ENCODE results near the gene SP140. TPM values are rescaled to one million over a fixed set of nuclear protein-coding genes. Genes with fewer than 3 reads are reported as not detected.

The SP140 gene
- total RNA-seq, 1 donor from 2014 or later = 0.69 TPM

- H3K36me3 Mint-ChIP-seq (ENCODE audit: insufficient read depth) = peaks cover under 1% of the 10 kb centered on the region
- no peaks in the 10 kb centered on the region for H3K27me3 Mint-ChIP-seq
Observed at GRCh38 chr2:230184727-230185578, 40.6 kb upstream of the SP140 start.

DNA sequence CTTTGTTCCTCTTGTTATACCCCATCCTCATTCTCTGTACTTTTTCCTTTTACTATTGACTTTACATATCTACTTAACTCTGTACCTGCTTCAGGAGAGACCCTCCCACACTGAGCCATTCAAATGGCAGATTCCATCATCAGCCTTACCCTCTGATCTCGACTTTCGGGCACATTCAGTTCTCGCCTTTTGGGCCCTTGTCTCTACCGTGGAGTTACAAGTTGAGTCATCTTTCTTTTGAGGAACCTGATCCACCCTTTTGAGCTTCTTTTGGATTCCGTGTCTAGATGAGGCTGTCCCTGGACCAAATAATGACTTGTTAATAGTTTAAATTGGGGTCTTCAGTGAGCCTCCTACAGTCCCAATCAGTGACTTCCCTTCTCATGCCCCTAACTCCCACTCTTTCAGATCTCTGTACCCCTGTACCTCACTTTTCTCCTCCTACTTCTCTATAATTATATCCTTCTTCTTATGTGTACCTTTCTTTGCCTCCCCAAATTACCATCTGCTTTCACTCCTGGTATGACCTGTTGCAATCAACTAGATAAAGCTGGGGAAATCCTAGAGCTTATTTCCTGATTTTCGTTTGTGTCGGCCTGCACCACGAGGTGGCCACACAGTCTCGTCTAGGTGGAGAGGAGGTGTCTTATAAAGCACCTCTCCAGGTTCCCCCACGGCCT is 23.0 kb upstream of the SP140 start:
- Mint-ChIP-seq H3K36me3 (ENCODE audit: insufficient read depth) (peaks cover 12% of the 10 kb centered on the region), H3K27ac (no peak overlapping the region), H3K4me1 (ENCODE audit: low read depth) (no peaks in the 10 kb centered on the region), H3K4me3 (ENCODE audit: low read depth) (no peak overlapping the region), H3K27me3 (no peaks in the 10 kb centered on the region), H3K9me3 (ENCODE audit: low read depth) (peaks cover 7% of the 10 kb centered on the region)
- DNase-seq (ENCODE audit: low spot score, unreplicated experiment) = no peak
- TF ChIP-seq CTCF (IDR thresholded peaks at IDR 0.05; ENCODE audit: unreplicated experiment) = no peak

More at GRCh38 chr2:230184727-230185578, 40.6 kb upstream of the SP140 start:
- H3K4me3 Mint-ChIP-seq (ENCODE audit: low read depth) = no peak overlapping the region
- no peak for TF ChIP-seq CTCF (IDR thresholded peaks at IDR 0.05; ENCODE audit: unreplicated experiment)
- H3K9me3 Mint-ChIP-seq (ENCODE audit: low read depth) = peaks cover under 1% of the 10 kb centered on the region
- no peak overlapping the region for H3K27ac Mint-ChIP-seq
- no peak for DNase-seq (ENCODE audit: low spot score, unreplicated experiment)
- peaks cover 3% of the 10 kb centered on the region for H3K4me1 Mint-ChIP-seq (ENCODE audit: low read depth)

- Mint-ChIP-seq H3K4me1 (ENCODE audit: low read depth) (no peaks in the 10 kb centered on the region), H3K27me3 (no peaks in the 10 kb centered on the region), H3K4me3 (ENCODE audit: low read depth) (no peak overlapping the region), H3K27ac (no peak overlapping the region), H3K36me3 (ENCODE audit: insufficient read depth) (peaks cover 12% of the 10 kb centered on the region), H3K9me3 (ENCODE audit: low read depth) (peaks cover 7% of the 10 kb centered on the region)
- TF ChIP-seq CTCF (IDR thresholded peaks at IDR 0.05; ENCODE audit: unreplicated experiment) = no peak
- DNase-seq (ENCODE audit: low spot score, unreplicated experiment) = no peak
Observed at GRCh38 chr2:230203110-230203676, 22.3 kb upstream of the SP140 start.

GRCh38 chr2:230205034-230205433 is 20.5 kb upstream of the SP140 start:
- Mint-ChIP-seq H3K4me3 (ENCODE audit: low read depth) (no peak overlapping the region), H3K27me3 (no peaks in the 10 kb centered on the region), H3K36me3 (ENCODE audit: insufficient read depth) (peaks cover 12% of the 10 kb centered on the region), H3K27ac (no peak overlapping the region), H3K4me1 (ENCODE audit: low read depth) (no peaks in the 10 kb centered on the region), H3K9me3 (ENCODE audit: low read depth) (peaks cover 7% of the 10 kb centered on the region)
- DNase-seq (ENCODE audit: low spot score, unreplicated experiment) = no peak
- TF ChIP-seq CTCF (IDR thresholded peaks at IDR 0.05; ENCODE audit: unreplicated experiment) = no peak

DNA sequence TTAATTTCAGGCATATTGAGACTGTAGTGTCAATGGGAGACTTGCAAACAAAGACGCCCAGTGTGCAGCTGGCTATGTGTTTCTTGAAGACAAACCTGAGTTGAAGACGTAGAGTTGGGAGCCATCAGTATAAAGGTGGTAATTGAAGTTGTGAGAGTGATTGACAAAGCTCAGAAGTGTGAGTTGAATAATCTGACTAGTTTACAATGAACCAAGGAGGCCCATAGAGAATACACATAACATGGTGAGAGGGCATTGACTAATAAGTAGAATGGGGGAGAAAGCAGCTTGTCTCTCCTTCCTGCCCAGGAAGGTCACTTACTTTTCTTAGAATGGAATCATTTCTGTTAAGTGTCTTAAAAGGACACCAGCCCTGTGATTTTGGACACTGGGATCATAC is 19.8 kb upstream of the SP140 start:
- H3K9me3 Mint-ChIP-seq (ENCODE audit: low read depth) = peaks cover 7% of the 10 kb centered on the region
- H3K27me3 Mint-ChIP-seq = no peaks in the 10 kb centered on the region
- no peak for DNase-seq (ENCODE audit: low spot score, unreplicated experiment)
- no peak overlapping the region for H3K27ac Mint-ChIP-seq
- H3K4me3 Mint-ChIP-seq (ENCODE audit: low read depth) = no peak overlapping the region
- TF ChIP-seq CTCF (IDR thresholded peaks at IDR 0.05; ENCODE audit: unreplicated experiment) = no peak
- peaks cover 12% of the 10 kb centered on the region for H3K36me3 Mint-ChIP-seq (ENCODE audit: insufficient read depth)
- H3K4me1 Mint-ChIP-seq (ENCODE audit: low read depth) = no peaks in the 10 kb centered on the region

Data from progenitor cell of endocrine pancreas (in vitro differentiated cells).